WTC11 (cell line): ENCODE measurements around the gene ERMP1.

Experiments
- CREB1 ChIP-seq: sonication (generic); formaldehyde crosslinking; IDR thresholded peaks from 2 replicates; pipeline ENCODE4 v1.8.0; 2023; ENCODE audit warnings: mild to moderate bottlenecking, missing genetic modification reagents
- CREM ChIP-seq: sonication (generic); formaldehyde crosslinking; IDR thresholded peaks from 2 replicates; pipeline ENCODE4 v1.8.1; 2022; ENCODE audit warnings: mild to moderate bottlenecking, missing genetic modification reagents, moderate library complexity
- E2F1 ChIP-seq: sonication (generic); formaldehyde crosslinking; IDR thresholded peaks from 2 replicates; pipeline ENCODE4 v1.8.0; 2022; ENCODE audit warnings: mild to moderate bottlenecking, missing genetic modification reagents
- IRF2 ChIP-seq: sonication (generic); formaldehyde crosslinking; IDR thresholded peaks from 2 replicates; pipeline ENCODE4 v1.8.0; 2022; ENCODE audit warnings: low read depth, missing genetic modification reagents, borderline replicate concordance
- JUN ChIP-seq: sonication (generic); formaldehyde crosslinking; IDR thresholded peaks from 2 replicates; pipeline ENCODE4 v1.8.0; 2023; ENCODE audit warnings: mild to moderate bottlenecking, missing genetic modification reagents
- SMAD3 ChIP-seq: sonication (generic); formaldehyde crosslinking; IDR thresholded peaks from 2 replicates; pipeline ENCODE4 v1.8.0; 2022; ENCODE audit warnings: missing genetic modification reagents, mild to moderate bottlenecking, borderline replicate concordance
- ZNF121 ChIP-seq: sonication (generic); formaldehyde crosslinking; IDR thresholded peaks from 2 replicates; pipeline ENCODE4 v1.8.0; 2023; ENCODE audit warnings: missing genetic modification reagents
- ZNF263 ChIP-seq: sonication (generic); formaldehyde crosslinking; IDR thresholded peaks from 2 replicates; pipeline ENCODE4 v1.8.1; 2022; ENCODE audit warnings: low read depth, mild to moderate bottlenecking, moderate library complexity, missing genetic modification reagents
- TF ChIP-seq, protein P1 (sequence below): fragments of 200-600 bp; IDR thresholded peaks from 2 replicates; pipeline ENCODE4 v1.8.0; 2022; ENCODE audit warnings: antibody characterized with exemption

- TF ChIP-seq, protein P1, sequence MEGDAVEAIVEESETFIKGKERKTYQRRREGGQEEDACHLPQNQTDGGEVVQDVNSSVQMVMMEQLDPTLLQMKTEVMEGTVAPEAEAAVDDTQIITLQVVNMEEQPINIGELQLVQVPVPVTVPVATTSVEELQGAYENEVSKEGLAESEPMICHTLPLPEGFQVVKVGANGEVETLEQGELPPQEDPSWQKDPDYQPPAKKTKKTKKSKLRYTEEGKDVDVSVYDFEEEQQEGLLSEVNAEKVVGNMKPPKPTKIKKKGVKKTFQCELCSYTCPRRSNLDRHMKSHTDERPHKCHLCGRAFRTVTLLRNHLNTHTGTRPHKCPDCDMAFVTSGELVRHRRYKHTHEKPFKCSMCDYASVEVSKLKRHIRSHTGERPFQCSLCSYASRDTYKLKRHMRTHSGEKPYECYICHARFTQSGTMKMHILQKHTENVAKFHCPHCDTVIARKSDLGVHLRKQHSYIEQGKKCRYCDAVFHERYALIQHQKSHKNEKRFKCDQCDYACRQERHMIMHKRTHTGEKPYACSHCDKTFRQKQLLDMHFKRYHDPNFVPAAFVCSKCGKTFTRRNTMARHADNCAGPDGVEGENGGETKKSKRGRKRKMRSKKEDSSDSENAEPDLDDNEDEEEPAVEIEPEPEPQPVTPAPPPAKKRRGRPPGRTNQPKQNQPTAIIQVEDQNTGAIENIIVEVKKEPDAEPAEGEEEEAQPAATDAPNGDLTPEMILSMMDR = no peak
- TF ChIP-seq JUN (no peak), SMAD3 (CRISPR knock-in tag) (no peak), IRF2 (no peak), ZNF263 (CRISPR knock-in tag) (no peak), CREB1 (CRISPR knock-in tag) (no peak), ZNF121 (CRISPR knock-in tag) (no peak), E2F1 (CRISPR knock-in tag) (no peak), CREM (CRISPR knock-in tag) (no peak)
These were observed 39.6 kb upstream of the ERMP1 start for GRCh38 chr9:5872511-5872910.
